ENCODE results near the gene ARL10.

Gene ARL10, protein sequence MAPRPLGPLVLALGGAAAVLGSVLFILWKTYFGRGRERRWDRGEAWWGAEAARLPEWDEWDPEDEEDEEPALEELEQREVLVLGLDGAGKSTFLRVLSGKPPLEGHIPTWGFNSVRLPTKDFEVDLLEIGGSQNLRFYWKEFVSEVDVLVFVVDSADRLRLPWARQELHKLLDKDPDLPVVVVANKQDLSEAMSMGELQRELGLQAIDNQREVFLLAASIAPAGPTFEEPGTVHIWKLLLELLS

DNA sequence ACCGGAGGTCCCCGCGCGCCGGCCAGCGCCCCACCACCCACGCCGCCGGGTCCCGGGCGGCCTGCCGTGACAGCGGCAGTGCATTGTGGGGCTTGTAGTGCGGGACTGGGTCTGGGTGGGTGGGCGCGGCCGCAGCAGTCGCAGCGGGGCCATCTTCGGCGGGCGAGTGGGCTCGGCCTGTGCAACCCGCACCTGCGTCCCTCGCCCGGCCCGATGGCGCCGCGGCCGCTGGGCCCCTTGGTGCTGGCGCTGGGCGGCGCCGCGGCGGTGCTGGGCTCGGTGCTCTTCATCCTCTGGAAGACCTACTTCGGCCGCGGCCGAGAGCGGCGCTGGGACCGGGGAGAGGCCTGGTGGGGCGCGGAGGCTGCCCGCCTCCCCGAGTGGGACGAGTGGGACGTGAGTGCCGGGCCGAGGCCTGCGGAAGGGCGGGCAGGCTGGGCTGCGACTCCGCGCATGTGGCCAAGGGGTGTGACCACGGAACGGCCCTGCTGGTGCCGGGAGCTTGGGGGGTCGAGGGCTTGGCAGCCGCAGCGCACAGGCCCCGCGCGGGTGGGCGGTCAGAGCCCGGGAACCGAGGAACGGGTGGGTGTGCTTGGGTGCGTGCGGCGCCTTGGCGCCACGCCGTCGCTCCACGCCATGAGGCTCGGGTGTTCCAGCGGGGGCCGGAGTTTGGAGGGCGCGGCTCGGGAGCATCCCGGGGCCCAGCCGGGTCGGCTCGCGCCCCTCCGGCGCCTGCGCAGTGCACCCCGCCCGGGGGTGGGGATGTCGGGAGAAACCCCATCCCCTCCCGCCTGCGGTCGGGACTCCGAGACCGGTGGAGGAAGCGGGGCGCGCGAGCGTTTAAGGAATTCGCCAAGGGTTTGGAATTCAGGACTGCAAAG, at the start of gene ARL10:
Gene ARL10, plus strand, starts transcription at position 137 of the 881 bp plus-strand sequence. Its CDS starts 77 bp downstream, at position 214.
- peak; percentile 63 for DNase-seq (ENCODE audit: low read depth)

DNA sequence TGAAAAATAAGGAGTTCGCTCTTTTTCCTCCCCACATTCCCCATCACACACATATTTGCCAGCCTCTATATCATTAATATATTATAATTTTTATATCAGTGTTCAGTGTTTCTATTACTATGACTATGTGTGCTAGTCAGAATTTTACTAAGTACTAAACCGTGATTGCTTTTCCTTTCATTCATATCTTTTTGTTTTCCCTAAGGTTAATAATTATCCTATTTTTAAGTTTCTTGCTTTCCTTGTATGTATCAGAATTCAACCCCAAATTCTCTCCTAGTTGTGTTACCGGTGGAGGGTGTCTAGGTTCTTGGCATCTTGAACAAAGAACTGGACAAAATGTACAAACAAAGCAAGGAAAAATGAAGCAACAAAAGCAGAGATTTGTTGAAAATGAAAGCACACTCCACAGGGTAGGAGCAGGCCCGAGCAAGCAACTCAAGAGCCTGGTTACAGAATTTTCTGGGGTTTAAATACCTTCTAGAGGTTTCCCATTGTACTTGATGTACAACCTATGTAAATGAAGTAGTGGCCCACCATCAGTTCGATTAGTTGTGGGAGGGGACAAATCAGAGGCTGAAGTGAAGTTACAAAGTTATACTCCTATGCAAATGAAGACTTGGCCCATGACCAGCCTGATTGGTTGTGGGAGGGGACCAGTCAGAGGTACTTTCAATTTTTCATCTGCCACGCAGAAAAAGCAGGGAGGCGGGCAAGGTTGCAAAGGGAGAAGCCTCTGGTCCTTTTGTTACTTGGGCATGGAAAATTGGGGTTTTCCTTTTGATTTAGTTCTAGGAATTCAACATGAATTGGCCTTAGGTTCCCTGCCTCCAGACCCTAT, 47.5 kb upstream of the ARL10 start:
- DNase-seq (ENCODE audit: low read depth), result no peak

DNA sequence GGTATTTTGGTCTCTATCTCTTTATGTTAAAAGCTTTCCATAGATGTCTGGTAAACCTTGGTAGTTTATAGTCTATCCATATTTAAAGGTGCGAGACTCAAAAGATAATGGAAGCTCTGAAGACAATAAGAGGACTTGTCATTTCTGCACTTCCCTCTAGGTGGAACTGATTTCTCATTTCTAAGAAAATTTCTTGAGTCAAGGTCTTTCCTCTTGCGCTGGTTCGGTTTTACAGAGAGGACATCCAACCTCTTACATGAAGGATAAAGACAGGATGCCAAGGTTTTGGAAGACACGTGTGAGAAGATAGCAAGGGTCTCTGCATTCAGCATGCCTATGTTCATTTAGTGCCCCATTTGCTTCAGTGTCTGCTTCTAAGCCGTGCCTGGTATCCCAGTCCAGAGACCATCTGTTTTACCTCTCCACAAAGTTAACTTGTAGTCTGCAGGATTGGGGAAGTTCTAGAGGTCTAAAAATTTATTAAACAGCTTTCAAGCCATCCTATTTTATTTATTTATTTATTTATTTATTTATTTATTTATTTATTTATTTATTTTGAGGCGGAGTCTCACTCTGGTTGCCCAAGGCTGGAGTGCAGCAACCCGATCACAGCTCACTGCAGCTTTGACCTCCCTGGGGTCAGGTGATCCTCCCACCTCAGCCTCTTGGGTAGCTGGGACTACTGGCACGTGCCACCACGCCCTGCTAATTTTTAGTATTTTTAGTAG, 45.3 kb upstream of the ARL10 start:
- DNase-seq (ENCODE audit: low read depth), result peak; percentile 32

DNA sequence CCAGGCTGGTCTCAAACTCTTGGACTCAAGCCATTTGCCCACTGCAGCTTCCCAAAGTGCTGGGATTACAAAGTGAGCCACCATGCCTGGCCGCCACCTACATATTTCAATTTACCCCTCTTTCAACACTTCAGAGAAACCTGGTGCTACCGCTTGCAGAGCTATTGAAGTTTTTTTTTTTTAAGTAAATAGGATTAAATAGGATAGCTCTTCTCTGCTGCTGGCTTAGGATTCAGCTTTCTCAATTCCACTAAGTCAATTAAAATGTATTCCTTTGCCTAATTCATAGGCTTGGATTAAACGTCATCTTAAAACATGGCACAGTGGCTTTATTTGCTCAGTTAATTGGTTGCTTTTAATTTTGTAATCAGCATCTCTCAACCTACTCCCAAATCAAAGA, 44.7 kb upstream of the ARL10 start:
- no peak for DNase-seq (ENCODE audit: low read depth)

DNA sequence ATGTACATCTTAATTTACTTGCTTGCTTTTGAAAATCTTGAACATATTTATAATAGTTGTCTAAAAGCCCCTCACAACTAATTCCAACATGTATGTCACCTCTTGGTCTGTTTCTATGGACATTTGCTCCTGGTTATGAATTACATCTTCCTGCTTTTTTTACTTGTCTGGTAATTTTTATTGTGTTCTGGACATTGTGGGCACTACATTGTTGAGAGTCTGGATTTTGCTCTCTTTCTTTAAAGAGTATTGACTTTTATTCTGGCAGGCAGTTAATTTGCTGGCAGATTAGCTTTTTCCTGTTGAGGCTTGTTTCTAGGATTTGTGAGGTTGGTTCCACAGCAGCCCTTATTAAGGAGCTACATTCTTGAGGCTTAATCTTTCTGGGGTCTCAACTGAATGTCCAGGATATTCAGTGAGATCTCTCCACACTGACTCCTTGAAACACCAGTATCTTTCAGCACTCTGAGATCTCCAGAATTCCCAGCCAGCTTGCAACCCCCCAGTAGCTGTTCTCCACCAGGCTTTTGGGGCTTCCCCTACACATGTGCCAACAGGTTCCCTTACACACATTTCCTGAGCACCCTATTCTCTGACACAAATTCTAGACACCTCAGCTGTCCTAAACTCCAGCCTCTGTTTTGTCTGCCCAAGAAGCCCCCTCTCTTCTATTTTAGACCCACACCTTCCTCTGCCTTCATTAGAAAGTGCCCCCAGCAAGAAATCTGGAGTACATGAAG, 31.1 kb upstream of the ARL10 start:
- DNase-seq (ENCODE audit: low read depth), result no peak

DNA sequence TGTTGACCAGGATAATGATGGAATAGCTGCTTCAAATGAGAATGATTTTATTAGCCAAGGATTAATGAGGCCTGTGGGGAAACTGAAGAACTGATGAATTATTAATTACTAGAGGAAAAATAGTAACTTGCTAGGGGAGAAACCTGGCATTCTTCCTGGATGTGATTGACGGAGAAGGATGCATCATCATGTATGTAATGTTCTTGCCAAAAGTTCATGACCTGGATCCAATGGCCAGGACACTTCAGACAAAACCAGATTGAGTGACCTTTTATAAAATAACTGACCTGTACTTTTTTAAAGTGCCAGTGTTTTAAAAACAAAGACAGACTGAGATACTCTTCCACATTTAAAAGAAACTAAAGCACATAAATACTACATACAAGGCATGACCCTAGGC, 27.4 kb upstream of the ARL10 start:
- DNase-seq (ENCODE audit: low read depth), result no peak

DNA sequence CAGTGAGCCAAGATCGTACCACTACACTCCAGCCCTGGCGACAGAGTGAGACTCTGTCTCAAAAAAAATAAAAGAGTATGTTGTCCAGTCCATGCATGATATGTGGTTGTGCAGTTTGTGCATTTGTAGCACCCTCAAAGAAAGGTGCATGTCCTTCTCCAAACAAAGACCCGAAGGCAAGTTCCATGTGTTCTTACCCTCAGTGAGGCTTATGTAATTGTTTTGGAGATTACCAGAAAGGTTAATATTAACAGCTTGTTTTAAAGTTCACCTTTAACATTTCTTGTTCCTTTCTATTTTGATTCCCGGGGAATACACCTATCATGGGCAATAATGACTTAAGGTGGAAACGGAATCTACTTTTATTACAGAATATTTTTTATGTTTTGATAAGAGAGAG, 26.0 kb upstream of the ARL10 start:
- DNase-seq (ENCODE audit: low read depth), result no peak

DNA sequence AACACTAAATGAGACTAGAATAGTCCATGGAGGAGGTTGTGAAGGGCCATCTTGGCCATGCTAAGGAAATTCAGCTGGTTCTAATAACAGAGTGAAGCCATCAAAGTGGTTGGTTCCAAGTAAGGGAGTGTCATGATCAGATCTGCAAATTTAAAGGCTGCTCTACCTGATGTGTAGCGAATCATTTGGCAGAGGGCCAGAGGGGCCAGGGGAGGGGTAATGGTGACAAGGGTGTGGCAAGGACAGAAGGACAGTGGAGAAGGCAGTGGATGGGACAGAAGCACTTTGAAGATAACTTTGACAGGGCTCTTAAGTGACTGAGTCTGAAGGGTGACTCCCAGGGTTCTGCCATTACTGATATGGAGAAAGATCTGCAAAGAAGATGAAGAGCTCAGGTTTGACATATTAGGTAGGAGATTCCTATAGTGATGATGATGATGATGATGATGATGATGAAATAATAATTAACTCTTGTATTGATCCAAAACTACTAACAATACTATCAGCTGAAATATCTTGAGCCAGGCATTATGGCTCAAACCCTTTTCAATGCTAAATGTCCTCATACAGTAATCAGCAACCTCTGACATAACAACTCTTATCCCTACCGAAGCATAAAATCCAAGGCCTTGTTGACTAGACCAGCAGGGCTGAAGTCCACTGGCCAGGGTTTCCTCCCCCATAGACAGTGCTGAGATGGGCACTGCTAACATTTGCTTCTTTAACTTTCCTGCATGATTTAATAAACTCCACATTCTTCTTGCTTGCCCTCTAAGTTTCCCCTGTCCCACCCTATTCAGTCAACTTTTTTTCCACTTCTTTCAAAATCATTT, 23.7 kb upstream of the ARL10 start:
- DNase-seq (ENCODE audit: low read depth), result no peak

DNA sequence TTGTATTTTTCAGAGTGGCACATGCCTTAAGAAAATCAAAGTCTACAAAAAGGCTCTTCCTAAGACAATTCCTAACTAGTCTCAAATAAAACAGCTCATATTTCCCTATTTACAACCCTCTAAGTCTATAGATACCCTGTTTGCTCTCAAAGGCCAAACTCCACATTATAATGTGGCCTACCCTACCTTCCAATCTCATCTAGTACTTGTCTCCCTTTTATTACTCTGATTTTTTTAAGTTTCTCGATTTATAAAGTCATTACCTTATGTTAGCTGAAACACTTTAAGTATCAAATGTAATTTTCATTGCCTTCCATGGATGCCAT, 23.2 kb upstream of the ARL10 start:
- no peak for DNase-seq (ENCODE audit: low read depth)

DNA sequence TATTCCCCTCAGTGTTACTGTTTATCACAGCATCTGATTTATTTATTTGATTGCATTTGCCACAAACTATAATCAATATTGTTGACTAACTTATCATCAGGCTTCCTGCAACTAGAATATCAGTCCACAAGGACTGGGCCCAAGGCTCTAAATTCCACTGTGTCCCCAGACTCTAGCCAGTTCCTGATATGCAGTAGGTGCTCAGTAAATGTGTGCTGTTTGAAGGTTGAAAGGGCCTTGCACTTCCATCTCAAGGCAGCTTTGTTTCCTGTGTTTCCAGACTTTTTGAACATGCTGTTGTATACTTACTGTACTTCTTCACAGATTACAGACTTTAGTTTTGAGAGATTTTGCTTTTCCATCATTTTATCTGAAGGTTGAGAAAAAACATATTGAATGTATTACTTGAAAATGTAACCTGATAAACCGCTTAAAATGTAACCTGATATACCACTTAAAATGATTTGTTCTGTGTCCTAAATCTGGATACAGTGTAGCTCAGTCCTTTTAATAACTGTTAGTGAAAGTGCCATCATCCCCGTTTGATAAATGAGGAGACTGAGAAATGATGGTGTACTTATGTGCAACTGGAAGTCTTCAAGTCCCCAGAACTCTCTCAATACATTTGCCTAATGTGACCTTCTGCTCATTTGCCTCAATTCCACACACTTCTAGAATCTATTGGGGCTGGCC, 22.4 kb upstream of the ARL10 start:
- DNase-seq (ENCODE audit: low read depth), result no peak

DNA sequence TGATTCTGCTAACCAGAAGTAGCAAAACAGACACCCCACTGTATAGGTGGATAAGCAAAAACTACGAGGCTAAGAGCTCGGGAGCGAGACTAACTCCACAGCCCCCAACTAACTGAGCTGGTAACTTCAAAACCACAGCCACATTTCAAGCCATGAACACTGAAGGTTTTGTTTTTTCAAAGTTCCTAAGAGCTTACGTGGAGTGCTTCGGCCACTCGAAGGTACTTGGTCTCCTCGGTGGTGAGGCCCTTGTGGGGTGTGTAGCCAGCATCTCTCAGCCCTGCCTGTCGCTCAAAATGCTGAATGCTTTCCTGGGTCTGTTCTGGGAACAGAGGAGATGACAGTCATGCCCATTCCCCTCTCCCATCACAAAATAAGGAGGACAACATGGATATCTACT, 14.9 kb upstream of the ARL10 start:
- no peak for DNase-seq (ENCODE audit: low read depth)

DNA sequence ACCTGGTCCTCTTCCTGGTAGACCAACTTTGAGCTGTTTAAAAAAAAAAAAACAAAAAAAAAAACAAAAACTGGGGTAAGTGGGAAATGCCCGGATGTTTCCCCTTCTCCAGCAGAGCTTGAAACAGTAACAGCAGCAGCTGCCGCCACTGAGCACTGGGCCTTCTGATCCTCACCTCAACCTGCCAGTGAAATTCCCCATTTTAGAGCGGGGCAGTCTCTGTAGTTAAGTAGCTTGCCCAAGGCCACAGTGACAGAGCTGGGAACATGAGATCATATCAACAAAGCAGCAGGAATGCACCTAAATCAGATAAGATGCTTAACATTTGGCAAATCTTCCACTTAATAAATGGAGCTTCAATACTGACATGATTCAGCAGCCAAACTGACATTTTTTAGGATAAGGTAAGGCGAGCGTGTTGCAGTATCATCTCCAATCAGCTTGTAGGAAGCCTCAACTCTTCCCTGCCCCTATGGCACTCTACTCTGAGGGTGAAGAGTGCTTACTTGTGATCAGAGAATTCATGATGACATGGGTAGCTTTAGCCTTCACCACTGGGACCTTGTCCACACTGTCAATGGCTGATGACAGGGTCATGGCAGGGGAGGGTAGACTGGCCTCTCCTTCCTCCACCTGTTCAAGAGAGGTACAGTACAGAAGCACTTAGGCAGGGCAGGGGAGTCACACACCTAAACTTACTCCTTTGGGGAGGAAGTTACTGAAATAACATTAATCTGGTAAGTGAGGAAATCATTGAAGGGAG, 13.0 kb upstream of the ARL10 start:
- no peak for DNase-seq (ENCODE audit: low read depth)

DNA sequence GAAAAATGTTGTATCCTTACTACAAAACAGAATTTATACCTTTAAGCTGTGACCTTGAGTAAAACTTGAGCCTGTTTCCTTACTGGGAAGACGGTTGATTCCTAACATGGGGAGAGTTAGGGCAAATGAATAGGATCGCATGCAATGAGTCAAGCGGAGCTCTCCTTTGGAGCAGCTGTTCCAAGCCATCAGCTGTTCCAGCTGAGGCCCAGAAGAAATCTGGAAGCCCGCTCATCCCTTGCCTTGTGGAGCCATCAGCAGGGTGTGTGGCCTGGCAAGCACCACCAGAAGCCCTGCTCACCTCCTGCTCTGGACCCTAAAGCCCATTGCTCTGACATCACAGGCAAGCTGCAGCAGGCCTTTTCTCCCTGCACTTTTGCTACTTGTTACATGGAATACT, 11.8 kb upstream of the ARL10 start:
- no peak for DNase-seq (ENCODE audit: low read depth)

DNA sequence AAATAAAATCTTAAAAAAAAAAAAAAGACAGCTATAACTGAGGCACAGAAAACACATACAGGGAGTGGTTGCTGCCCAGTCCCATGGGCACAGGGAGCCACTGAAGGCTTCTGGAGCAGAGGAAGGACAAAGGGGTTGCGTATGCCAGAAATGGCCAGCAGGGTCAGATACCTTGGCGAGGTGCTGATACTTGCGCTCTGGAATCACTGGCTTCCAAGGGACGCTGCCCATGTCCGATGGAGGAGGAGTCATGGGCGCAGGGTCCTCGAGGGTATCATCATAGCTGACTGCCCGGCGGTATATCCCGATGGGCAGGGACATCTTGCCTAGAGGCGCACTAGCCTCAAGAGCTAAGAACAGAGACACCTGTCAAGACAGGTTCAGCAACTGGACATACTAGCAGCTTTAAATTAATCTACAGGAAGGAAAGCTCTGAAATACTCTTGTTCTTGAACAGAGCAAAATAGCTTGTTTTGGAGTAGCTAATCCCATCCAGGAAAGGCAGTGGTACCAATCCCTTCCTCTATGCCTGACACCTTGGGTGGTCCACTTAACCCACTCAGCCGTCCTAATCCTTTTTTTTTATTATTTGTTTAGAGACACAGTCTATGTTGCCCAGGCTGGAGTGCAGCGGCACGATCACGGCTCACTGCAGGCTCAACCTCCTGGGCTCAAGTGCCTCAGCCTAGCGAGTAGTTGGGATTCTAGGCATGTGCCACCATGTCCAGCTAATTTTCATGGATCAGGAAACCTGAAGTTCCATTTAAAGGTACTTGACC, 9.7 kb upstream of the ARL10 start:
- no peak for DNase-seq (ENCODE audit: low read depth)

DNA sequence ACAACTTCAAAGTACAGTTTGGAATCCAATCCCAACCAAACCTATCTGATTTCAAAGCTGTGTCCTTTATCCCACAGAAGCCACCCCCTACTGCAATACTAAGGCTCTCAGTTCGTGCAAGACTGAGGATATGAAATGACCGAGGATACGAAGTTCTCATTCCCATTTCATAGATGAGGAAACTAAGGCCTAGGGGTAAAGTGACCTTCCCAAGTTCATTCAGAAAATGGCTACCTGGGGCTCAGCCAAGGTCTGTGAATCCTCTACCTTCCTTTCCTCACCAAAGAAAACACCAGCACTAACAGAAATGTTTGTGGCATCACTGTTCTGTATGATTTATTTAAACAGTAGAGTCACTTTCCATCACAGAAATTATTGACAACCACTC, 9.1 kb upstream of the ARL10 start:
- DNase-seq (ENCODE audit: low read depth), result no peak

DNA sequence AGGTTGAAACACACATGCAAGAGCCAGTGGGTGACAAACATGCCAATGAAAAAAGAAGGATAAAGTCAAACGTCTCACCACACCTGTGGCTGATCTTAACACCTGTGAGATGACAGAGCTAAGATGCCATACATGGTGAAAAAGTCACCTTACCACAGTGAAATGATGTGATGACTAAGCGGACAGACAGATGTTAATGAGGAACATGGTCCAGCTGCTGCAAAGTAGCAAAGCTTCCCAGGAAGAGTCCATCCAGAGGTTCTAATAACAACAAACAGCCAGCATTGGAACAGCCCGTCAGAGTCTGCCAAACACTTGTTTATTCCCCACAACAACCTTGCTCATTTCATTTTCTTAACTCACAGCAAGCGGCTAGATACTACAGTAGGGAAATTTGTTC, 5.6 kb upstream of the ARL10 start:
- DNase-seq (ENCODE audit: low read depth), result peak; percentile 28

DNA sequence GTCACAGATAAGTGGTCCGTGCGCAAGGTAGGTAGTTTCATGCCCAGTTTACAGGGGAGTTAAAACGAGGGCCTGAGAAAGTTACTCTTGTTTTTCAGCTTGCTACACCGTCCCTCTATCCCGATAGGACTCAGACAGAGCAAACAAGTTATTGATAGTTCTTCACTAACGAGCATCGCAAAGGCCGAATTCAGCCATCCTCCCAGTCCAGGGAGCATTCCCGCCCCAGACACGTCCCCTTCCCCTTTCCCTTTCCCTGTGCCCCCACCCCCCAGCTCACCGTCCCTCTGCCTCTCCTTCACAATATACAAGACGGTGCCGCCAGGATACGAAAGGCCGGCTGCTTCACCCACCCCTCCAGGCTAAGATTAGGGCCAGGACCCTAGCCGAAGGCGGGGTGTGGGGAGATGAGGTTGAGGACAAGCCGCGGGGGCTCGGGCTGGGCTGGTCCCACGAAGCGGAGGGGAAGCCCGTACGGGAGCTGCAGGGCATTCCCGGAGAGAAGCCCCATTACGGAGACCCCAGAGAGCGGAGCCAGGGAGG, 4.3 kb upstream of the ARL10 start:
- peak; percentile 25 for DNase-seq (ENCODE audit: low read depth)
